WI38 (cell line): ENCODE data around the gene HDDC2.

Source experiments
- H3K4me3 ChIP-seq: 2 replicates; pipeline ENCODE4 v1.5.1; 2011; ENCODE audit warnings: low read depth, mild to moderate bottlenecking, control low read depth, low read length
- CTCF ChIP-seq: IDR thresholded peaks from 2 replicates; pipeline ENCODE4 v1.5.1; 2012; ENCODE audit warnings: low read depth, mild to moderate bottlenecking, control low read depth, low read length

The HDDC2 gene

GRCh38 chr6:125339653-125340052 lies 37.9 kb upstream of the HDDC2 start:
- TF ChIP-seq CTCF, result no peak
- no peak overlapping the region for H3K4me3 ChIP-seq

- H3K4me3 ChIP-seq, result no peak overlapping the region
- no peak for TF ChIP-seq CTCF
These were observed 36.6 kb upstream of the HDDC2 start for GRCh38 chr6:125338381-125338780.

GRCh38 chr6:125337706-125338105 lies 35.9 kb upstream of the HDDC2 start:
- no peak for TF ChIP-seq CTCF
- no peak overlapping the region for H3K4me3 ChIP-seq

GRCh38 chr6:125332664-125333063 lies 30.9 kb upstream of the HDDC2 start:
- H3K4me3 ChIP-seq, result no peak overlapping the region
- TF ChIP-seq CTCF, result no peak

DNA sequence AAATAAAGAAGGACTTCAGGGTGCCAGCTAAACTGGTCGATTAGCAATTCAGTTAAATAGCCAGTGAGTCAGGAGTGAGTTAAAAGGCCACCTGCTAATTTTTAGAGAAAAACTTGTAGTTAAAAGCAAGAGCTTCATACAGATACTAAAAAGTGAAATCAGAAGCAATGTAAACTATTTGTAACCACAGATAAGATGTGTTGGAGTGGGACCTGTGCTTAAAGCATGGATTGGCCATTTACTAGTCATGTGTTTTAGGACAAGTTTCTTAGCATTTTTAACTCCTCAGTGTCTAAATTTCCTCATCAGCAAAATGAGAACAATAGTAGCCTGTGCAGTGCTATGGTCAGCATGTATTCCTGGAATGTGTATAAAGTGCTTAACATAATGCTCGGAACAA lies 23.8 kb upstream of the HDDC2 start:
- no peak for TF ChIP-seq CTCF

GRCh38 chr6:125323376-125323775 lies 21.6 kb upstream of the HDDC2 start:
- no peak overlapping the region for H3K4me3 ChIP-seq
- no peak for TF ChIP-seq CTCF

More for the DNA sequence above, 23.8 kb upstream of the HDDC2 start:
- H3K4me3 ChIP-seq, result no peak overlapping the region

GRCh38 chr6:125316621-125317020 lies 14.9 kb upstream of the HDDC2 start:
- TF ChIP-seq CTCF, result no peak
- H3K4me3 ChIP-seq, result no peak overlapping the region
